ENCODE data around the gene PLCB4.
"Not testable (repeated sequence)": the region's sequence is repeated elsewhere in the genome, so short reads cannot be mapped to it uniquely, and the experiment has no call there.

PLCB4 gene

GRCh38 chr20:9142809-9143208 is 73.9 kb downstream of the PLCB4 start:
- no peak for DNase-seq (ENCODE audit: low read depth)

GRCh38 chr20:9143926-9144325 is 75.0 kb downstream of the PLCB4 start:
- no peak for DNase-seq (ENCODE audit: low read depth)

GRCh38 chr20:9144643-9145042 is 75.8 kb downstream of the PLCB4 start:
- no peak for DNase-seq (ENCODE audit: low read depth)

- DNase-seq (ENCODE audit: low read depth), result no peak
Measured at GRCh38 chr20:9145142-9145541, 76.3 kb downstream of the PLCB4 start.

GRCh38 chr20:9146649-9147048 is 77.8 kb downstream of the PLCB4 start:
- no peak for DNase-seq (ENCODE audit: low read depth)

- DNase-seq (ENCODE audit: low read depth), result no peak
Measured at GRCh38 chr20:9147547-9148024, 78.7 kb downstream of the PLCB4 start.

GRCh38 chr20:9148291-9148690 is 79.4 kb downstream of the PLCB4 start:
- DNase-seq (ENCODE audit: low read depth), result no peak

- DNase-seq (ENCODE audit: low read depth), result no peak
Measured at GRCh38 chr20:9149087-9149486, 80.2 kb downstream of the PLCB4 start.

GRCh38 chr20:9149796-9150195 is 80.9 kb downstream of the PLCB4 start:
- no peak for DNase-seq (ENCODE audit: low read depth)

GRCh38 chr20:9150679-9151078 is 81.8 kb downstream of the PLCB4 start:
- no peak for DNase-seq (ENCODE audit: low read depth)

GRCh38 chr20:9152139-9152538 is 83.3 kb downstream of the PLCB4 start:
- not testable (repeated sequence) for DNase-seq (ENCODE audit: low read depth)

GRCh38 chr20:9154464-9155024 is 85.7 kb downstream of the PLCB4 start:
- no peak for DNase-seq (ENCODE audit: low read depth)

GRCh38 chr20:9156529-9157280 is 87.8 kb downstream of the PLCB4 start:
- no peak for DNase-seq (ENCODE audit: low read depth)

- no peak for DNase-seq (ENCODE audit: low read depth)
Measured at GRCh38 chr20:9160331-9160730, 91.4 kb downstream of the PLCB4 start.

- no peak for DNase-seq (ENCODE audit: low read depth)
Measured at GRCh38 chr20:9160757-9161156, 91.9 kb downstream of the PLCB4 start.

GRCh38 chr20:9161311-9161710 is 92.4 kb downstream of the PLCB4 start:
- no peak for DNase-seq (ENCODE audit: low read depth)

- no peak for DNase-seq (ENCODE audit: low read depth)
Measured at GRCh38 chr20:9163251-9163650, 94.4 kb downstream of the PLCB4 start.

- DNase-seq (ENCODE audit: low read depth), result no peak
Measured at GRCh38 chr20:9163995-9164394, 95.1 kb downstream of the PLCB4 start.

GRCh38 chr20:9165261-9165660 is 96.4 kb downstream of the PLCB4 start:
- DNase-seq (ENCODE audit: low read depth), result no peak

GRCh38 chr20:9166153-9166780 is 97.4 kb downstream of the PLCB4 start:
- no peak for DNase-seq (ENCODE audit: low read depth)

- DNase-seq (ENCODE audit: low read depth), result no peak
Measured at GRCh38 chr20:9169409-9169808, 100.5 kb downstream of the PLCB4 start.

GRCh38 chr20:9172851-9173250 is 104.0 kb downstream of the PLCB4 start:
- DNase-seq (ENCODE audit: low read depth), result no peak

- no peak for DNase-seq (ENCODE audit: low read depth)
Measured at GRCh38 chr20:9177278-9177677, 108.4 kb downstream of the PLCB4 start.
